GM19240 (cell line): ENCODE data around the gene SLC28A3.

Experiments
- DNase-seq: peaks from one replicate; pipeline ENCODE4 v3.0.0; 2011; ENCODE audit warnings: low spot score; ENCODE audit not compliant: insufficient read length

The SLC28A3 gene

GRCh38 chr9:84297162-84297821, 43.3 kb downstream of the SLC28A3 start:
- no peak for DNase-seq

DNA sequence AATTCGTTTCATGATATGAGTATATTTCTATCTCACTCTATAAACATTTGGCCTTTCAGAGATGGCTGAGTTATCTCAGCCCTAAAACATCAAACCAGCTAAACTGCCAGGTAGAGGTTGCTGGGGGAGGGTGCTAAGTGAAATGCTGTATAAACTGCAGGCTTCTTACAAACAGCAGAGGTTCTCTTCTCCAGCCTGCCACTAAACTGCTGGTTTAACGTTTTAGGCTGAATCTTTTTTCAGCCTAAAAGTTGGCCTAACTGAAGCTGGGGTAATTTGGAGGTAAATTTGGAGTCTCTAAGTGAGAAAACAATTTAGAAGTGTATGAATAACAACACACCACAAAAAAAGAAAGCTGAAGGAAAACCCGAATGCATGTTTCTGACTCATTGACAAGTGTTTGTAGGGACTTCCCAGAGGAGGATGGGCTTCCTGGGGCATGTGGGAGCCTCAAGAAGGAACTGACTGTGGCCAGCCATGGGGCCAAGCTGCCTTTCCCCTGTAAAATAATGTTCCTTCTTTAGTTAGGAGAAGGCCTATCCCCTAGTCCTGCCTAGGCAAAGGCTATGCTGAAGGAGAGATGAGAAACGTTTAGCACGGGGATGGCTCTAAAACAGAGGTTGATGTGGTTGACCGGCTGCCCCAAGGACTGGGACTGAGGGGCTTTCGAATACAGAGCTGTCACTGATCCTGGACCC, 44.3 kb downstream of the SLC28A3 start:
- no peak for DNase-seq

GRCh38 chr9:84294241-84294950, 46.2 kb downstream of the SLC28A3 start:
- DNase-seq = no peak

DNA sequence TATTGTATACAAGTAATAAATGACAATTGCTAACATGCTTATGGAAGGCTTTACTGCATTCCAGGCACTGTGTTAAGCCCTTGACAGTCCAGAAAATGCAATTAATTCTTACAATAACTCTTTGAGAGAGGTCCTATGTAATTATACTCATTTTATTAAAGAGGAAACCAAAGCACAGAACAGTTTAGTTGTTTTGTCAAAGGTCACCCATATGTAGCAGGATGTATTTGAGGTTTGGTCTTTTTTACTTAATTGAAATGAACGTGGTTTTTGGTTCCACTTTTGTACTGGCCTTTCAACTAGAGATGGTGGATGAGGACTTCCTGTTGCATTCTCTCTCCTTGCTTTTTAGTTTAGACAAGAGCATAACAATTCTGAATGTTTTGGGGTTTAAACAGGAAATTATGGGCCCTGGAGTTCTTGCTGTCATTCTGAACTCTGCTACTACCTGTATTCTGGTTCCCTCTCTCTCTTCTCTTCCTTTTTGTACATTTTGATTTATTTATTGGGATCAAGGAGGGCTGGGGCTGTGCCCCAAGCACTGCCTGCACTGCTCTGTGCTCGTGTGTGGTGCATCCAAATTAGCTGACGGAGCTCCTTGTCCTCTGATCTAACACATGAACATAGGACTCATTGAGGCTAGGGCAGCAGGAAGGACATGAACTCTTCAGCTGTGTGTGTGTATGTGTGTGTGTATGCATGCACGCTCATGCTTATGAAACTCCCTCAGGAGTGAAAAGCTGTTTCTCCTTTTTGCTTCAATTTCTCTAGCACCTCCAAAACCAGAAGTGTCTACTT, 47.4 kb downstream of the SLC28A3 start:
- no peak for DNase-seq

- no peak for DNase-seq
Observed at GRCh38 chr9:84285381-84285780, 55.2 kb downstream of the SLC28A3 start.

DNA sequence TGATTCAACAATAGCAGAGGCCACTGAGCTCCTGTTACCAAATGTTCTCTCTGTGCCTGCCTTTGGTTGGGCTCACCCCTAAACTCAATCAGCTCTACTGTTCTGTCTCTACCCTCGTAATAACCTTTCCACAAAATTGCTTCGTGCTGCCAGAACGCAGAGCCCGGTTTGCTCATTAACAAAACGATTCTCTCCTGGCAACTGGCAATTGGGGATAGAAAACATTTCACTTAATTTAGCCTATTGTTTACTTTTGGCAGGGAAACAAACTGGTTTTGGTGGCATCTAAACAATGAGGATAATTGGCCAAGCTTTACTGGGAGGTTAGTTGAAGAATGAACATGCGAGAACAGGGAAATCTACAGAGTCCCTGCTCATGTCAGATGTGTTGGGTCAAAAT, 56.6 kb downstream of the SLC28A3 start:
- no peak for DNase-seq

DNA sequence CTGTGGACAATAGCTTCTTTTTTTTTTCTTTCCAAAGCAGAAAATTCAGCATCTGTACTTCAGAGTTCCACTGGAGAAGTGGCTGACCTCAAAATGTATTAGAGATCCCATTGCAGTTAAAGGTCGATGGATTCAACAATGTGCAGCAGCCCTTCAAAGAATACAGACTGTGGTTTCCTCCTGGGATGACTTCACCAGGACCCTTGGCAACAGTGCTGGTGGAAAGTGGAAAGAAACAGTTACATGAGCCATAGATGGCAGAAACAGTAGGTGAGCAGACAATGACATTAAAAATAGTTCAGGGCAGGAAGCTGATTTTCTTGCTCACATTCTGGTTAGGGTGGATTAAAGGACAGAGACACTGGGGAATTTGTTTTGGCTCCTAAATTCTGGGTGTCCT, 62.4 kb downstream of the SLC28A3 start:
- no peak for DNase-seq

DNA sequence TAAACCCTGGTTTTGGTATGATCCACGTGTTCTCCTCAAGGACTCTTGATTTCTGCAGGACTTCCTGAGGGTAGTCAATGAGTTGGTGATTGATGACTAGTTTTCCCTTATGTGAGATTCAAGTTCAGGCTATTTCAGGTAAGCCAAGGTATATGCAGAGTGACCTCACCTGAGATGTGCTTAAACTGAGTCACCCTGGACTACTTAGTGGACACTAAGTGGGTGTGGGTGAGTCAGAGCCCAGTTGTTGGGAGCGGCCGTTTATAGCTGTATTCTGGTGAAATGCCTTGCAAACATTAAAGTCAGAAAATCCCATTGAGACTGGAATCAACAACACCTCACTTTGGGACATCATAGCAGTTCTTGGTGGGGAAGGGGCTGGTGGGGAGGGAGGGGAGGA, 62.9 kb downstream of the SLC28A3 start:
- no peak for DNase-seq

DNA sequence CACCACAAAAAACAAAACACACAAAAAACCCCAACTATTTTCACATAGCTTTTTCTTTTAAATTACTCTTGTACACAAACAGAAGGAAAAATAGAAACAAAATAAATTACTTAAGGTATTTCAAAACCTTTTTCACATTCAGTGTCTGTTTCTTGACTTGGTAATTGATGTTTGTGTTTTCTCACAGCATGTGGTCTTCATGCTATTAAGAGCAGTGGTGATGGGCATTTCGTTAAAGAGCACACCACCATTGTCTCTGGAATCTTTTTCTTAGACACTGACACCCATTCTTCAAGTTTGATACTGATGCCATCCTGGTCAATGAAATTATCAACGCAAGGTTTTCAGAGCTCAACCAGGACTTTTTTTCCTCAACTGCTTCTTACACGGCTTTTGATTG, 63.8 kb downstream of the SLC28A3 start:
- no peak for DNase-seq

GRCh38 chr9:84271921-84272556, 68.5 kb downstream of the SLC28A3 start:
- no peak for DNase-seq

DNA sequence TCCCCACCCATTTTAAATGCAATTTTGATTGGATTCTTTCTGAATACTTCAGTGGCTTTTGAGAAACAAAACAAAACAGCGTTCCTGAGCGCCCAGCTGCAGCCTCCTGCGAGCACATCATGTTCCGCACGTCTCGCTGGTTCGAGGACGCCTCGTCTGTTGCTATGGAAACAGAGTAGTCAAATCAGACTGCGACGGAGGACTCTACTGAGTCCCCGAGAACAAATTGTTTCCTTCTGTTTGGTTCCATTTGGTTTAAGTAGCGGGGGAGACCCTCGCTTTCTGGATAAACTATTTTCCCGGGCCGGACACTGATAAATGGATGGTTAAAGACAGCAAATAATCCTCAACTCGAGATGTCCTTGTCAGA, 69.0 kb downstream of the SLC28A3 start:
- DNase-seq = no peak

GRCh38 chr9:84270847-84271530, 69.6 kb downstream of the SLC28A3 start:
- DNase-seq = no peak

GRCh38 chr9:84266087-84266561, 74.4 kb downstream of the SLC28A3 start:
- DNase-seq = no peak

GRCh38 chr9:84264307-84265029, 76.1 kb downstream of the SLC28A3 start:
- no peak for DNase-seq

- DNase-seq = peak; percentile 52
Observed at GRCh38 chr9:84261070-84261746, 79.3 kb downstream of the SLC28A3 start.

DNA sequence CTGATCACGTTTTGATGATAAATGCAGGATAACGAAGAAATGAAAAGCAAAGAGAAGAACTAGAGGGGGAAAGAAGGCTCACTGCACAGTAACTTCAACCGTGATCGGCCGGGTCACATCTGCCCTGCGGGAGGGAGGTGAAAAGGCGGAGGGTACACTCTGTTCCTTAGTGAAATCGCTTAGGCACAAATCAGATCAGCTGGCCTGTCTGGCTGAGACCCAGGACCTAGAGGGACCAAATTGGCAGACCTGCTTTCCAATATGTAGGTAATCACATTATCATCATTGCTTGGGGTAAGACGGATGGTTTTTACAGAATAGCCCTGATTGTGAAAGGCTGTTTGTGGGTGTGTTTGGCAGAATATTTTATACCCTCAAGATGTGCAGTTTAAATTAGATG, 82.2 kb downstream of the SLC28A3 start:
- no peak for DNase-seq

GRCh38 chr9:84255696-84256095, 84.9 kb downstream of the SLC28A3 start:
- DNase-seq = no peak

DNA sequence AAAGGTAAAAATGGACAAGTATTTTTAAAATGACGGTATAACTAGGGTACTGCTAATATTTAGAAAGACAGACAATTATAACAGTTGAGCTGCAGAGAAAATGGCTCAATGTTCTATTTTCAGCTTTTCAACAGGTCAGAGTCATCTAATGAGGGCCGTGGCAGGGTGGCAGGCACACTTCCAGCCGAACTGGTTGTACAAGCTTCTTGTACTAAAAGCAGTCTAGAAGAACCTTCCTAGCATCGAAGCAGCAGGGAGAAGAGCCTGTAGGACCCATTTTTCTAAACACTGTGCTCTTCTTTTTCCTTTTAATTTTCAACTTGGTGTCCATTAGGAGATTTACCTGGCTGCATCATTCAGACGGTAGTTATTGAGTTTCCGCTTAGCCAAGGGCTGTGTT, 85.6 kb downstream of the SLC28A3 start:
- no peak for DNase-seq

DNA sequence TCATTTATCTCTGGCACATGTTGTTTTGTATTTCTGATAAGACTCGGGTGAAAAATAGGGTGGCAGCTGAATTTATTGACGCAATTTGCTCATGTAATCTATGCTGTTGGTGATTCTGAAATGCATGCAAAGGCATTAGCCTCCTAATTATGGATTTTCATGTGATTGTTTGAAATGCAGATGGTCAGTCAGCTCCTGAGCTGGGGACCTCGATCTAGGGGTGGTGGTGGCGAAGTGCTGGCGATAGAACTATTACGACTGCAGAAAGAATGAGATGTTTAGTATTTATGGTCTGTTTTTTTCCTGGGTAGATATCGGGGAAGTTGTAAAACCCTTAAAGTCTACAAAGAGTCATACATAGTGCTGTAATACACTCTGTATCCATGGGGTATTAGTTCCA, 88.6 kb downstream of the SLC28A3 start:
- DNase-seq = no peak
